Umbilical cord (tissue), 2 donors: Measurements from ENCODE around the gene PASK. TPM values are rescaled to one million over a fixed set of nuclear protein-coding genes. Genes with fewer than 3 reads are reported as not detected.

Experiments
- DNase-seq: peaks from one replicate; pipeline ENCODE4 v3.0.0-alpha.2; 2015; ENCODE audit warnings: low spot score
- total RNA-seq: library from RNA; depleted of rRNA; stranded (reverse); fragments of >200 nt; gene quantifications from one replicate; pipeline ENCODE4 v1.2.3, GENCODE V29; 2014; ENCODE audit warnings: low replicate concordance; ENCODE audit not compliant: insufficient read depth

PASK gene
- total RNA-seq, 1 donor from 2014 or later: 3.1 TPM

GRCh38 chr2:241180495-241180894 lies 31.2 kb upstream of the PASK start:
- no peak for DNase-seq

- DNase-seq: no peak
Measured at GRCh38 chr2:241179899-241180298, 30.6 kb upstream of the PASK start.

GRCh38 chr2:241178961-241179360 lies 29.7 kb upstream of the PASK start:
- DNase-seq: no peak

- no peak for DNase-seq
Measured at GRCh38 chr2:241177526-241178334, 28.5 kb upstream of the PASK start.

GRCh38 chr2:241173557-241173956 lies 24.3 kb upstream of the PASK start:
- peak; percentile 21 for DNase-seq

GRCh38 chr2:241168366-241168765 lies 19.1 kb upstream of the PASK start:
- DNase-seq: no peak

GRCh38 chr2:241163601-241164118 lies 14.4 kb upstream of the PASK start:
- no peak for DNase-seq

GRCh38 chr2:241161646-241162281 lies 12.5 kb upstream of the PASK start:
- DNase-seq: peak; percentile 80

- no peak for DNase-seq
Measured at GRCh38 chr2:241160318-241160717, 11.0 kb upstream of the PASK start.

GRCh38 chr2:241159116-241159515 lies 9.8 kb upstream of the PASK start:
- no peak for DNase-seq

- no peak for DNase-seq
Measured at GRCh38 chr2:241158546-241158900, 9.3 kb upstream of the PASK start.

GRCh38 chr2:241157841-241158545 lies 8.7 kb upstream of the PASK start:
- no peak for DNase-seq

GRCh38 chr2:241156971-241157441 lies 7.7 kb upstream of the PASK start:
- no peak for DNase-seq

GRCh38 chr2:241155936-241156335 lies 6.7 kb upstream of the PASK start:
- DNase-seq: no peak

GRCh38 chr2:241154915-241155314 lies 5.6 kb upstream of the PASK start:
- DNase-seq: no peak

- DNase-seq: no peak
Measured at GRCh38 chr2:241153616-241154015, 4.3 kb upstream of the PASK start.

- peak; percentile 84 for DNase-seq
Measured at GRCh38 chr2:241151934-241152660, 2.8 kb upstream of the PASK start.

- DNase-seq: peak; percentile 48
Measured at GRCh38 chr2:241150660-241151530, 1.6 kb upstream of the PASK start.

GRCh38 chr2:241149925-241150659 lies 820 bp upstream of the PASK start, which contains the start of gene PPP1R7:
Gene PPP1R7, plus strand, starts transcription at chr2:241150467. Its CDS starts 29 bp downstream, at chr2:241150496.
- peak; percentile 97 for DNase-seq

GRCh38 chr2:241149675-241149924 lies 328 bp upstream of the PASK start:
- no peak for DNase-seq
